Stimulated activated CD4-positive, alpha-beta T cell treated with anti-CD3 and anti-CD28 coated beads, Interleukin-4, amount 100 ng/mL, for 1 hour (primary cell): ENCODE measurements around the gene PROC.
"Not testable (repeated sequence)": the region's sequence is repeated elsewhere in the genome, so short reads cannot be mapped to it uniquely, and the experiment has no call there.

ENCODE experiments used
- DNase-seq: peaks from one replicate; pipeline ENCODE4 v3.0.0-alpha.2; 2020

Gene PROC

GRCh38 chr2:127429291-127429690, 11.1 kb downstream of the PROC start:
- no peak for DNase-seq

- DNase-seq, result no peak
Measured at GRCh38 chr2:127429844-127430425, 11.7 kb downstream of the PROC start.

DNA sequence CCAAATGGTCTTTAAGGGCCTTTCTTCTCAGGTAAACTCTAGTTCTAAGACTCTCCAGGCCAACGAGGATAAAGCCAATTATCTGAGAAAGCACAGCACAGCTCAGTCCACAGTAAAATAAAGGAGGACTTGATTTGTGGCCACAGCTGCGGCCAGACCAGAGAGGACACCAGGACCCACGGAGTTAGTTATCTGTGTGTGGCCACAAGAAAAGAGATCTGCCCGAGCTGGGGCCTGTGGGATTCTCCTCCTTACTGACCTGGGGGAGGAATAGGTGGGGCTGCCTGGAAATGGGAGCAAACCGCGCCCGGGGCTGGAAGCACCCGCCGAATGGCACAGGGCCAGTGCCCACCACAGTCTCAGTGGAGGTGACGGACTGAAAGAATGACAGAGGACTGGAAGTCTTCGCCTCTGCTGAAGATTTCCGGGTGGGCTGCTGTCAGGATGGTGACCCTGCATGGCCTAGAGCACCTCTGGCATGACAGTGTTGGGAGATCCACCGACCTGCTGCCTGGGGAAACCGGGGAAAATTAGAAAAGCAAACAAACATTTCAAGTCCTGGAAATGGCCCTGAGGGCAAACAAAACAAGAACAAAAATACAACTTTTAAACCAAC, 13.3 kb downstream of the PROC start:
- DNase-seq, result no peak

GRCh38 chr2:127434515-127434914, 16.3 kb downstream of the PROC start:
- no peak for DNase-seq

- no peak for DNase-seq
Measured at GRCh38 chr2:127437056-127437455, 18.8 kb downstream of the PROC start.

DNA sequence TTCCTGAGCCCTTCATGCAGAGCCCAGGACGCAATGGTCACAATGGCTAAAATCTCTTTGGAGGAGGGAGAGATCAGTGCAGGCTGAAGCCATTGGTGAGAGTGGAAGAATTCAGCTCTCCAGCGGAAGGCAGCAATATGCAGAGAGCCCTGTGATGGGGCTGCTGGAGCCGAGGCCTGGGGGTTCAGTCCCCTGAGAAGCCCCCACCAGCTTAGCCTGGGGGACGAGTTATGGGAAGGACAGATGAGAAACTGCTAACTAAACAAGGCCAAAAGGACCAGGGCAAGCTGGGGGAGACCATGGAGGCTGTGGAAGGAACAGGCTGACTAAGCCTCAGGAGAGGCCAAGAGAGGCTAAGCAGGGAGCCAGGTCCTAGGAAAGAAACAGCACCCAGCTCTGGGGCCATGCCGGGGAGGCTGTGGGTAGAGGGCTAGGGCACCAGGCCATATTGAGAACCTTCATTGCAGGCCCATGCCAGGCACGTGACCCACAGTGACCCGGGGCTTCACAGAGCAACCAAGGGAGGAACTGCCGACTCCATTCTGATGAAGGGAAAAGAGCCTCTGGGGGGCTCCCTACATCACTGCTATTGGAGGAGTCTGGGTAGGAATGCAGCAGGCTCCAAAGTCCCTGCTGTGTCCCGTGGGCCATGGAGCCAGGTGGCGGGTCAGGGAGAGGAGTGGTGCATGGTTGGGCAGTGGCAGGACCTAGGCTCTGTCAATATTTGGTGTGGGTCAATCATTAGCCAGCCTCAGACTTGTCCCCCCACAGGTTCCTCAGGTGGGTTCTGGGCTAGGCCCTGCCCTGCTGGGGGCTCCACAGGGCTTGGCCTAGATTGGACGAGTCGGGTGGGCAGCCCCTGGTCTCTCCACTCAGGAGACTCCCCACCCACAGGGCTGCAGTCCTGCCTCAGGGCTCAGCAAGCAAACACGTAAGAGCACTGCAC, 19.8 kb downstream of the PROC start:
- DNase-seq, result no peak

DNA sequence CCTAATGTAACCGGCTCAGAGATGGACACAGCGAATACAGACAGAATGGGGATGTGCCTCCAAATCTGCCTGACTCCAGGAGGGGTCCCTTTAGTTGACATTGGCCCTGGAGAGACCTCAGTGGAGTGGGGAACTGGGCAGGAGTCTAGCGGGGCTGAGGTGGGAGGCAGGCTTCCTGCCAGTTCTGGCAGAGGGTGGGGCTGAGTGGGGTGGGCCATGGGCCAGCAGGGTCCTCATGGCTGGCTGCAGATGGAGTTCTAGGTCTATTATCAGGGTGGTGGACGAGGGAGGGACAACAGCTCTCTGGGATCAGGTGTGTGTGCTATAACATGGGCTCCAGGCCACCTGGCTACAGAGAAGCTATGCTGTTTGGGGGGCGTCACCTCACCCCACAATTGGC, 21.1 kb downstream of the PROC start:
- DNase-seq, result no peak

DNA sequence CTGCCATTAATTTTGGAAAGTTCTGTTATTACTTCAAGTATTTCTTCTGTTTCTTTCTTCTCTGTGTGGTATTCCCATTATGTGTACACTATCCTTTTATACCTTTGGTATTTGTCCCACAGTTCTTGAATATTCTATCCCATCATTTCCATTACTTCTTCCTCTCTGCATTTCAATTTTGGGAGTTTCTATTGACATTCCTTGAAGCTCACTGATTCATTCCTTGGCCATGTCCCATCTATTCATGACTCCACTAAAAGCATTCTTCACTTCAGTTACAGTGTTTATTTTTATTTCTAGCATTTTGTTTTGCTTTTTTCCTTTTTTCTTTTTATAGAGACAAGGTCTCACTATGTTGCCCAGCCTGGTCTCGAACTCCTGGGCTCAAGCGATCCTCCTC, 30.3 kb downstream of the PROC start:
- no peak for DNase-seq

- no peak for DNase-seq
Measured at GRCh38 chr2:127449414-127449813, 31.2 kb downstream of the PROC start.

- no peak for DNase-seq
Measured at GRCh38 chr2:127449898-127450297, 31.7 kb downstream of the PROC start.

DNA sequence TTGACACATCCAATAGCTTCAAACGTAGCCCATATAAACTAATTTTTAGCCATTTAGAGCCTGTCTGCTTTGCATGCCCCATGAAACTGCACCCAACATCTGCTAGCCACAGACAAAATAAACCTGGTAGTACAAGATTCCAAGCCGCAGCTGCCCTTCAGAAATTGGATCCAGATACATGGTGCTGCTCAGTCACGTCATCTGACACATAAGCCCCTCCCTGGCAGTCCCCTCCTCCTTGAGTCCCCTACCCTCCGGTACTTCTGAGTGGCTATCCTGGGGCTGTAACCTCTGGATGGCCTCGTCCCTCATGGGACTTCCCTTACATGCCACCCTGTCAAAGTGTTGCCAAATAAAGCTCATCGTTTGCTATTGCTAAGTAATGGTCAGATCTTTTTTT, 33.8 kb downstream of the PROC start:
- no peak for DNase-seq

DNA sequence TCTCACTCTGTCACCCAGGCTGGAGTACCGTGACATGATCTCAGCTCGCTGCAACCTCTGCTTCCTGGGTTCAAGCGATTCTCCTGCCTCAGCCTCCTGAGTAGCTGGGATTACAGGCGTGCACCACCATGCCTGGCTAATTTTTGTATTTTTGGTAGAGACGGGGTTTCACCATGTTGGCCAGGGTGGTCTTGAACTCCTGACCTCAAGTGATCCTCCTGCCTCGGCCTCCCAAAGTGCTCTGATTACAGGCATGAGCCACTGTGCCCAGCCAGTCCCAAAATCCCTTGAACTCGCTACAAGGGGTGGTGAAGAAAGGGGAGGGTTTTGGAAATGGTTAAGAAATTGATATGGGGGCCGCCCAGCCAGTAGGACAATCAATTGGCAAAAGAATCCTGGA, 34.2 kb downstream of the PROC start:
- DNase-seq, result not testable (repeated sequence)

GRCh38 chr2:127453013-127453391, 34.8 kb downstream of the PROC start:
- no peak for DNase-seq

DNA sequence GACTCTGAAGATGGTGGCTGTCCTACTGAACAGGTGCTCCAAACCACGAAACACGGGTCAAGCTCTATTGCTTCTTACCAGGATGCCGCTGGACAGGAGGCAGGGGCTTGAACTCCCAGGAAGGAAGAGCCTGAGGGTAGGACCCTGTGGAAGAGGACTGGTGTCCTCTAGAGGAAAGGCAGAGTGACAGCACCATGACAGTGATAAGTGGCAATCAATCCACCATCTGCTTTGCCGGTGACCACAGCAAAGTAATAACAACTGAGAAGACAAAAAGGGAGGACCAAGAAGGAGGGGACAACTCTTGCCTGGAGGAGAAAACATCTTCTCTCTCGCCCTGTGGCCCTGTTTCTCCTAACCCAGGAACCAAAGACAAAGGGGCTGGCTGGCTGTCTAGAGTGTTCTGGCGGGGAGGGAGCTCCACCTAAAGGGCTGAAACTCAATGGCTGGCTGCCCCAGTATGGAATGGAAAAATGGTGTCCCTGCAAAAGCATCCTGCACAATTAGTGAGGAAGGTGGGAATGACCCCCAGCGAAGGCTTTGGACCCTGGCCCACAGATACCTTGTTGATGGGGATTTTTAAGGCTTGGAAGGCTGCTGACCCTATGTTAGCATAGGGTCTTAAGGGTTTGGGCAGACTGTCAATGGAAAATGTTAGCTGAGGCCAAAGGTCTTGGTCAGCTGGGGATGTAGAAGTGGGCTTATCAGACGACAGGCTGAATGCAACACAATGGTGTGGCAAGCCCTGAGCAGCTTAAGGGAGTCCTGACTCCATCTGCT, 35.4 kb downstream of the PROC start:
- DNase-seq, result no peak

DNA sequence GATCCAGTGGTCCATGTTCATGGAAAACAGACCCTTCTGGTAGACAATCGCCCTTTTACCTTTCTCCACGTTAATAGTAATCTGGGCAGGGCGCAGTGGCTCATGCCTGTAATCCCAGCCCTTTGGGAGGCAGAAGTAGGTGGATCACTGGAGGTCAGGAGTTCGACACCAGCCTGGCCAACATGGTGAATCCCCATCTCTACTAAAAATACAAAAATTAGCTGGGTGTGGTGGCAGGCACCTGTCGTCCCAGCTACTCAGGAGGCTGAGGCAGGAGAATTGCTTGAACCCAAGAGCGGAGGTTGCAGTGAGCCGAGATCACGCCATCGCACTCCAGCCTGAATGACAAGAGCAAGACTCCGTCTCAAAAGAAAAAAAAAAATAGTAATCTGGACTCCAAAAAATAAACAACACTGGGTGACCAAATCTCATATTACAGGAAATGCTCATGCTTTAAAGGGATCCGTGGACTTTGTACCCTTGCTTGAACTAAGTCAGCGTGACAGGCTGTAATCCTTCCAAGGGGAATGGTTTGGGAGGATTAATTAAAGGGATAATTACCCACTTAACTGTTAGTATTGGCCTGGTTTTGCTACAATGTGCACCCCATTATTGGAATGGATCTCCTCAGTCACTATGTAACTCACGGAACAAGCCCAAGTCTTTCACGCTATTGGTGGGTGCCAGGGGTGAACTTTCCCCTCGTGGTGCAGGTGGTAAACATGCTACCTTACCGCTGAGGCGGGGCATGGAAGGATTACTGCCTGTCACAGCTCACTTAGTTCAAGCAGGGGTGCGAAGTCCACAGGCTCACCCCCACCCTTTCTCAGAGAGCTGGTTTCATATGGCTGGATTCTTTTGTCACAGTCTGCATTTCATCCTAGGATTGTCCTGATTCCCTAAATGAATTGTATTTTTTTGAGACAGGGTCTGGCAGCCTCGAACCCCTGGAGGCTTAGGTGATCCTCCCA, 36.7 kb downstream of the PROC start:
- DNase-seq, result no peak

DNA sequence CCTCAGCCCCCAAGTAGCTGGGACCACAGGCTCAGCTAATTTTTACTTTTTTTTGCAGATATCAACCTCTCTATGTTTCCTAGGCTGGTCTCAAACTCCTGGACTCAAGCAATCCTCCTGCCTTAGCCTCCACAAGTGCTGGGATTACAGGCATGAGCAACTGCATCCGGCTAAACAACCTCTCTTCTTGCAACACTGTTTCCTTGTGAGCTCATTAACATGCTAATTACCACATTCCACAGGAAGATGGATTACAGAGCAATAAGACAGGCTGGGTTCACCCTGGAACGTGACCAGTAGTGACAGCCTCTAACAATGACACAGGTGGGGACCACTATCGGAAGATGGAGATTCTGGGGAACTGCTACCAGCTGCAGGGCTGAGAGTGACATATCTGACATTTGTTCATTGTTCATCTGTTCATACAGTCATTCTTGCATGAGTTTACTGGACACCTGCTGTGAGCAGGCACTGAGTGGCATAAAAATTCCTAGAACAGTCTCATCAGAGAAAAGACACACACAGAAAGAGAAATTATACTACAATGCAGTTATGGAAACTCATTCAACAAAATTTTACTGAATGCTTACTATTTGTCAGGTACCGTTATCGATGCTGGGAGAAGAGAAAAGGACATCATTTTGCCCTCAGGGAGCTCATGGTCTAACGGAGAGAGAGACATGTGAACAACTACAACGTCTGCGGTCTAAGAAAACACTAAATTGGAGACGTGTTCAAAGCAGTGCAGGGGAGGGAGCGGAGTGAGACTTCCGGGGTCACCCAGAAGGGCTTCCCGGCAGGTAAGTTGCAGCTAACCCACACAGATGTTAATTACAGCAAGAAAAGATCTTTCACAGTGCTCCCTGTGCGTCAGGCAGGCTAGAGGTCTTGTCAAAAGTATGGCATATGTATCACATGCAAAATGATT, 37.6 kb downstream of the PROC start:
- no peak for DNase-seq

DNA sequence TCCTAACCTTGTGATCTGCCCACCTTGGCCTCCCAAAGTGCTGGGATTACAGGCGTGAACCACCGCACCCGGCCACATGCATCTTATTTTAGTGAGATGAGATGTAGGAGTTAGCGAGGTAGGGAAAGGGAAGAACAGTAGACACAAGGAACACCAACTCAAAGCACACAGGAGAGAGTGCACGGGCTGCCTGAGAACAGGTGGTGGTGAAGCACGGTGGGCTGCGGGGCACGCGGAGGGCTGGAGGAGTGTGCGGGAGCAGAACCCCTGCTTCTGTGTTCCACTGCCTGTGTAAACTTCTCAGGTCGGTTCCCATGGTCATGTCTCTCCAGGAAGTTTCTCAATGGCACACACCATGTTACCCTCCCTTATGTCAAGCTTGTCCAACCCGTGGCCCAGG, 38.7 kb downstream of the PROC start:
- no peak for DNase-seq

DNA sequence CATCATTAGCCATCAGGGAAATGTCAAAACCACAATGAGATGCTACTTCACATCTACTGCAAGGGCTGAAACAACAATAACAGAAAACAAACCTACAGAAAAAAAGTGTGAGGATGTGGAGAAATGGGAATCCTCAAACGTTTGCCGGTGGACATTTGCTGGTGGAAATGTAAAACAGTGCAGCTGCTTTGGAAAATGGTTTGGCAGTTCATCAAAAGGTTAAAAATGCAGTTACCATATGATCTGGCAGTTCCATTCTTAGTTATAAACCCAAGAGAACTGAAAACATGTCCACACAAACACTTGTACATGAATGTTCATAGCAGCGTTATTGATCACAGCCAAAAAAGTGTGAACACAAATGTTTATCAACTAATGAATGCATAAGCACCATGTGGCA, 44.2 kb downstream of the PROC start:
- no peak for DNase-seq

GRCh38 chr2:127463155-127463991, 45.1 kb downstream of the PROC start:
- DNase-seq, result no peak
